ACC112 (cell line): ENCODE measurements around the gene PRR7.

Experiments used
- H2AFZ ChIP-seq: fragments of 200-600 bp; sonication (generic); one replicate; pipeline ENCODE4 v1.6.0; 2017; ENCODE audit warnings: antibody characterized with exemption, low read length; ENCODE audit not compliant: unreplicated experiment
- H3K27ac ChIP-seq: fragments of 200-600 bp; sonication (generic); 2 replicates; pipeline ENCODE4 v1.5.1; 2014; ENCODE audit warnings: low read depth, mild to moderate bottlenecking, antibody characterized with exemption, low read length, moderate library complexity
- H3K27me3 ChIP-seq: fragments of 200-600 bp; sonication (generic); 2 replicates; pipeline ENCODE4 v1.6.1; 2014; ENCODE audit warnings: mild to moderate bottlenecking, antibody characterized with exemption, low read length, moderate library complexity, mixed read lengths; ENCODE audit not compliant: insufficient read depth
- H3K36me3 ChIP-seq: fragments of 200-600 bp; sonication (generic); 2 replicates; pipeline ENCODE4 v1.6.1; 2016; ENCODE audit warnings: mild to moderate bottlenecking, antibody characterized with exemption, low read length, moderate library complexity, mixed read lengths; ENCODE audit not compliant: insufficient read depth
- H3K4me1 ChIP-seq: fragments of 200-600 bp; sonication (generic); one replicate; pipeline ENCODE4 v1.6.1; 2016; ENCODE audit warnings: low read length, mixed read lengths; ENCODE audit not compliant: insufficient read depth, unreplicated experiment, control insufficient read depth
- H3K4me3 ChIP-seq: fragments of 200-600 bp; sonication (generic); 2 replicates; pipeline ENCODE4 v1.5.1; 2014; ENCODE audit warnings: mild to moderate bottlenecking, low read depth, low read length
- H3K79me2 ChIP-seq: fragments of 200-600 bp; sonication (generic); one replicate; pipeline ENCODE4 v1.6.0; 2016; ENCODE audit warnings: low read length; ENCODE audit not compliant: control insufficient read depth, unreplicated experiment, insufficient read depth

PRR7 gene

GRCh38 chr5:177439518-177440053 lies 7.0 kb upstream of the PRR7 start:
- Histone ChIP-seq H3K36me3 (peaks cover 3% of the 10 kb centered on the region; the same call in 1 of the 2 replicates), H2AFZ (no peak overlapping the region), H3K4me1 (no peaks in the 10 kb centered on the region), H3K27ac (no peak overlapping the region), H3K4me3 (no peak overlapping the region), H3K79me2 (no peaks in the 10 kb centered on the region), H3K27me3 (no peaks in the 10 kb centered on the region)

DNA sequence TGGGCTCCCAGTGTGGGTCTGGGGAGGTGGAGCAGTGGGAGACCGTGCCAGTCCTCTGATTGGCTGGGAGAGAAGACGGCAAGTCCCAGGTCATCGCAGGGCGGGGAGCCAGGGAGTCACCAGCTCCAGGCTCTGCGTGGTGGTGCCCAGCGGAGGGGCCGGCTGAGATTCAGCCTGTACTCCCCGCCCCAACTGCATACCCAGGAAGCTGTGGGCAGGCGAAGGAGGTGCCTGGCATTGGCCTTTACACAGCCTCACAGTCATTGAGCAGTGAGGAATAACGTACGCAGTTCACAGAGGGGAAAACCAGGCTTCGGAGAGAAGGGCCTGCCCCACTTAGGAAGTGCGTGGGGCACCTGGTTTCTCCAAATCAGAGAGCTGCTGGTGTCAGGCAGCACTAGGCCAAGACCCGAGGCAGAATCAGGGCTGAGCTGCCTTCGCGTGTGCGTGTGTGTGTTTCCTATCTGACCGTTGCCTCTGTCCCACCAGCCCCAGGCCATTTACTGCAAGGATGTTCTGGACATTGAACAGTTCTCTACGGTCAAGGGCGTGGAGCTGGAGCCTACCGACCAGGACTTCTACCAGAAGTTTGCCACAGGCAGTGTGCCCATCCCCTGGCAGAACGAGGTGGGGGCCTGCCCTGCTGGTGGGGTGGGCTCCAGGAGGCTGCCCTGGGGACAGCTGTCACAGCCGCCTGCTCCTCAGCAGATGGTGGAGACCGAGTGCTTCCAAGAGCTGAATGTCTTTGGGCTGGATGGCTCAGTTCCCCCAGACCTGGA lies 6.2 kb upstream of the PRR7 start:
- Histone ChIP-seq H3K4me3 (no peak overlapping the region), H3K79me2 (no peaks in the 10 kb centered on the region), H2AFZ (no peak overlapping the region), H3K27me3 (no peaks in the 10 kb centered on the region), H3K36me3 (peaks cover 3% of the 10 kb centered on the region; the same call in 1 of the 2 replicates), H3K27ac (no peak overlapping the region), H3K4me1 (no peaks in the 10 kb centered on the region)

DNA sequence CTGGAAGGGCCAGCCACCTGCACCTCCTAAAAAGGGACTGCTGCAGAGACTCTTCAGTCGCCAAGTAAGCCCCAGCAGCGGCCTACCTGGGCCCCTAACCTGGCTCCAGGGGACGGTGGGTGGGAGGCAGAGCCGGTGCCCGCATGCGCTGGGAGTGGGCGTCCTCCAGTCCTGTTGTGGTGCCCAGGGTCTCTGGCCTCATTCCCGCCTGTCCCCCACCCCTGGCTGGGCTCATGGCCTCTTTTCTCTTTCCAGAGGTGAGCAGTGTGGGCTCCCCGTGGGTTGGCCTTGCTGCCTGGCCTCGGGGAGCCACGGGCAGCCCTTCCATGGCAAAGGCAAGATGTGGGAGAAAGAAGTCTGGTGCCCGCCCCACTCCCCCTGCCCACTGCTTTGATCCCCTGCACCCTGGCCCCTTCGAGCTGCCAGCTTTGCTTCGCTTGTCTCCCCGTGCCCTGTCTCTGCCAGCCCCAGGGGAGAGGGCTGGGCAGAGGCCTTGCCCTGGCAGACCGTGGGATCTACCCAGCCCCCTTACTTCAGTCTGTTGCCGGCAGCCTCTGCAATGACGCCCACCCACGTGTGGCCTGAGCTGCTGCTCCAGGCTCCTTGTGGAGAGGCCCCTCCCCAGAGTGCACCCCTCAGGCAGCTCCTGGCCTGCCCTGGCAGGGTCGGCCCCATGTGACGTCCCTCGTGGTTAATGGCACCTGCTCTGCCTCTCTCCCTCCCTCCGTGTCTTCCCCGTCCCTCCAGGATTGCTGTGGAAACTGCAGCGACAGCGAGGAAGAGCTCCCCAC lies 5.4 kb upstream of the PRR7 start:
- H3K36me3 ChIP-seq = no peaks in the 10 kb centered on the region
- no peaks in the 10 kb centered on the region for H3K27me3 ChIP-seq
- H3K4me1 ChIP-seq = no peaks in the 10 kb centered on the region
- H3K79me2 ChIP-seq = no peaks in the 10 kb centered on the region
- no peak overlapping the region for H3K4me3 ChIP-seq
- no peak overlapping the region for H2AFZ ChIP-seq
- H3K27ac ChIP-seq = no peak overlapping the region

DNA sequence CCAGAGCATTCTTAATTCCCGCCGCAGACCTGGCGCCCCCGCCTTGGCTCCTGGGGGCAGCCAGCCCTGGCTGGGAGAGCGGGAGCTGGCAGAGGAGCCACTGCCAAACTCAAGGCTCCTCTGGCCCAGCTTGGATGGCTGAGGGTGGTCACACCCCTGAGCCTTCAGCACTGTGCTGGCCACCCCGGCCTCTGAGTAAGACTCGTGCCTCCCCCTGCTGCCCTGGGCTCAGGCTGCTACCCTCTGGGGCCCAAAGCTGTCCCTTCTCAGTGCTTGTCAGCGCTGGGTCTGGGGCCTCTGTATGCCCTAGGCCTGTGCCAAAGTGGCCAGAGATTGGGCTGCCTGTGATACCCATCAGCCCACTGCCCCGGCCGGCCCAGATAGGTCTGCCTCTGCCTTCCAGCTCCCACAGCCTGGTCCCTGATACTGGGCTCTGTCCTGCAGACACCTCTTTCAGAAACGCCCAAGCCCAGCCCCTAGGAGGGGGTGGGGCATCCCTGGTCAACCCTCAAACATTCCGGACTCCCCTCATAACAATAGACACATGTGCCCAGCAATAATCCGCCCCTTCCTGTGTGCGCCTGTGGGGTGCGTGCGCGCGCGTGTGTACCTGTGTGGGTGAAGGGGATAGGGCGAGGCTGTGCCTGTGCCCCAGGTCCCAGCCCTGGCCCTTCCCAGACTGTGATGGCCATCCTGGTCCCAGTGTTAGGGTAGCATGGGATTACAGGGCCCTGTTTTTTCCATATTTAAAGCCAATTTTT lies 4.4 kb upstream of the PRR7 start:
- Histone ChIP-seq H3K4me1 (no peaks in the 10 kb centered on the region), H3K27me3 (no peaks in the 10 kb centered on the region), H3K27ac (no peak overlapping the region), H2AFZ (no peak overlapping the region), H3K4me3 (no peak overlapping the region), H3K36me3 (no peaks in the 10 kb centered on the region), H3K79me2 (no peaks in the 10 kb centered on the region)

DNA sequence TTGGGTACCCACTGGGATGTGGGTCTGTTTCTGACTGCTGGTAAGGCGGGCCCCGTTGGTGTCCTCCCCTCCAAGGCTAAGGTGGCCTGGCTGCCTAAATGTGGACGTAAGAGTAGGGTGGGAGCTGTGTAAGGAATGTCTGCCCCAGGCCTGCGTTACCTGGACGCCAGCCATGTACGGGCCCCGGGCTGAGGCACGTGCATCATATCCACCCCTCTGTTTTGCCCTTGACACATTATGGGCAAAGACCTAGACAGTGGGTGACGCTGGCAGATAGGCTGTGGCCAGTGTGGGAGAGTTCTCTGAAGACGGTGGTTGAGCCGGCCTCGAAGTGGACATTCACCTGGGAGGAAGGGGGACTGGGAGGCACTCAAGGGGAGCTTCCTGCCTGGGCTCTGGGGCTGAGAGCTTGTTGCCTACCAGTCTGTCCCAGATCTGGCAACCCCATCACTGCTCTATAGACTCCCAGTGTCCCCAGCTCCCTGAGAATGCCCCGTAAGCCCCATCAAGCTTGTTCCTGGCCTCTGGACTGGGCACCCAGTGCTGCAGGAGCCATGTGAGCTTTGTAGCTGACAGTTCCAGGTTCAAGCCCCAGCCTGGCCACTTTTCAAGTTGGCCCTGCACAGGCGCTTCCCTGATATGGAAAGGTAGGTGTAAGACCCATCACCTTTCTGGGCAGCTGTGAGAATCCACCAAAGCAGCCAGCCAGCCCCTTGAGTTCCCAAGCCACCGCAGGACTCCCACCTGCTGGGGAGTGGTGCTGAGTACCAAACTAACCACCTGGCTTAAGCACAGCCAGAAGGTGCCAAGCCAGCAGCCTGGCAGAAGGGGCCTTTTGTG lies 3.2 kb upstream of the PRR7 start:
- Histone ChIP-seq H3K4me1 (peaks cover 4% of the 10 kb centered on the region), H3K79me2 (no peaks in the 10 kb centered on the region), H3K27ac (no peak overlapping the region), H3K27me3 (no peaks in the 10 kb centered on the region), H3K4me3 (no peak overlapping the region), H2AFZ (no peak overlapping the region), H3K36me3 (no peaks in the 10 kb centered on the region)

DNA sequence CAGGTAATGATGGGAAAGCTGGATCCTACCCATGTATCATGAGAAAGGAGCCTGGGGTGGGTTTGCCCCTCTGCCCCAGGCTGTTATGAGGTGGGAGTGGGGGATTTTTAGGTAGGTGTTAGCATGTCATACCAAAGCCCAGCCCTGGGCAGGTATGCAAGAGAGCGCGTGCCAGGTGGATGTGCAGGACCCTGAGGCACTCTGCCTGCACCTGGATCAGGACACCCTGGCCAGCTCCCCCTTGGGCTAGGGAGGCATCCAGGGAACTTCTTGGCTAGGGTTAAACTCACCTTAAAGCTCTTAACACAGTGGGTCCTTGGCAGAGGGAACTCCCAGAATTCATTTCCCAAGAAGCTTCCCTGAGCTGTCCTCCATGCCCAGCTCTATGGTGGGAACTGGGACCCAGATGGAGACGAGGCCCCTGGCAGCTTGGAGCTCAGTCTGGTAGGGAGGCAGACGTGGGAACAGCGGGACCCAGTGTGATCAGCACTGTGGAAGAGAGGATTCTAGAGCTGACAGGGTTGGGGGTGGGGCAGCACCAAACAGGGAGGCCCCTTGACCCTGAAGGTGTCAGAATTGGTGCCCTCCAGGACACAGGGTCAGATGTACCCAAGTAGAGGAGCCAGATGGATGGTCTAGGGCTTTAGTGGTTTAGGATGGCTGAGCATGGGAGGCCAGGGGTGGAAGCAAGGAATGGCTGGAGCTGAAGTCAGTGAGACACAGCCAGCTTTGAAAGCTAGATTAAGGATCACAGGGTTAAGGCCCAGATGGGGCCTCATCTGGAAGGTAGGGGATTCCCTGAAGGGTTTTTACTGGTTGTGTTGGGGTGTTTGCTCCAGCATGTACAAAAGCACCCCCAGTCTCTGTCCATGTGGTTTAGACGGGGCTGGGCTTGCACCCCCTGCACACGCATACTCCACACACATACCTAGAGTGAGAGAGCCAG lies 2.2 kb upstream of the PRR7 start:
- H3K4me3 ChIP-seq = no peak overlapping the region
- peaks cover 3% of the 10 kb centered on the region for H3K79me2 ChIP-seq
- H3K4me1 ChIP-seq = peaks cover 11% of the 10 kb centered on the region
- H2AFZ ChIP-seq = no peak overlapping the region
- no peaks in the 10 kb centered on the region for H3K36me3 ChIP-seq
- H3K27ac ChIP-seq = no peak overlapping the region
- H3K27me3 ChIP-seq = no peaks in the 10 kb centered on the region

- Histone ChIP-seq H3K79me2 (peaks cover 8% of the 10 kb centered on the region), H3K4me1 (peaks cover 11% of the 10 kb centered on the region), H3K36me3 (no peaks in the 10 kb centered on the region), H3K27me3 (no peaks in the 10 kb centered on the region), H2AFZ (no peak overlapping the region), H3K27ac (no peak overlapping the region), H3K4me3 (no peak overlapping the region; the same call in 1 of the 2 replicates)
These were observed 1.3 kb upstream of the PRR7 start for GRCh38 chr5:177445052-177445916.

GRCh38 chr5:177445917-177446199 lies 756 bp upstream of the PRR7 start:
- Histone ChIP-seq H3K27ac (no peak overlapping the region), H2AFZ (no peak overlapping the region), H3K4me3 (peak overlapping the region; percentile 95), H3K79me2 (peaks cover 8% of the 10 kb centered on the region), H3K27me3 (no peaks in the 10 kb centered on the region), H3K36me3 (no peaks in the 10 kb centered on the region), H3K4me1 (peaks cover 11% of the 10 kb centered on the region)
